ENCODE results near the gene PRMT7.
"Not testable (repeated sequence)": the region's sequence is repeated elsewhere in the genome, so short reads cannot be mapped to it uniquely, and the experiment has no call there.

The PRMT7 gene

DNA sequence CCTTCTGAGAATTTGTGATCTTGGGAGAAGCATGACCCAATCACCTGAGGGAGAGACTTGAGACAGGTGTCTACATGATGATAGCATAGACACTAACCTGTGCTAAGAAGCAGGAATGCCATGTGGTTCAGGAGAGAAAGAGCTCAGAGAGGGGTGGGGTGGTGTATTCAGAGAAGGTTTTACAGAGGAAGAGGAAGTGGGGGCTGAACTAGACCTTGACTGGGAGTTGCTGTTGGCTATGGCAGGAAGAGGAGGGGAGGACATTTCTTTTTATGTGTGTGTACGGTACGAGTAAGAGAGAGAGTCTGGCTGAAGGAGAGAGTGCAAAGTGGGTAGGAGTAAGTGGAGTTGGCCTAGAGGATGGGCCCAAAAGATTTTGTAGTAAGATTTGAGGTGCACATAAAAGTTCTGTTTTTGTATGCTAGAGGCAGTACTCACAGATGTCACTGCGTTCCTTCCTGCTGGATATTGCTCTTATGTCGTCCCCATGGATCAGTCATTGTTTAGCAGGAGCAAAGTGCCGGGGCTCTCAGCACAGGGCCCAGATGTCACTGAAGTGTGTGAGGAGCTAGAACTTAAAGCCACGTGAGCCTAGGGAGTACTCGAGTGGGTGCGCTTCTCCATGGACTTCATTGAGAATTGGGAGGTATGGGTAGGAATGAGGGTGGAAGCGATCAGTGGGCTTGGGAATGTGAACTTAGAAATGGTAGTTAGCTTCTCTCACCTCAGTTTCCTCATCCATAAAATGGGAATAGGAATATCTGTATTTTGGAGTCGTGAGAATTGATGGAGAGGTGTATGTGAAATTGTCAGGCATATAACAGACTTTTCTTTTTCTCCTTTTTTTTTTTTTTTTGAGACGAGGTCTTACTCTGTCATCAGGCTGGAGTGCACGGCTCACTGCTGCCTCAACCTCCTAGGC lies 24.4 kb upstream of the PRMT7 start:
- H3K4me2 ChIP-seq (ENCODE audit: low read depth, low read length, poor library complexity, severe bottlenecking) = peak overlapping the region; percentile 85
- H3F3A ChIP-seq (ENCODE audit: insufficient read depth) = peaks cover 40% of the 10 kb centered on the region
- peak overlapping the region; percentile 44 for H3K9ac ChIP-seq (ENCODE audit: low read length)
- no peaks in the 10 kb centered on the region for H4K20me1 ChIP-seq (ENCODE audit: low read depth, low read length)
- no peaks in the 10 kb centered on the region for H3K9me2 ChIP-seq (replicated peaks; ENCODE audit: insufficient read depth, low read length)
- H3K79me2 ChIP-seq (ENCODE audit: insufficient read depth, low read length) = peaks cover 51% of the 10 kb centered on the region
- no peaks in the 10 kb centered on the region for H3K9me3 ChIP-seq (ENCODE audit: insufficient read depth, low read length)
- H3K4me3 ChIP-seq (ENCODE audit: insufficient read depth, low read length, poor library complexity, severe bottlenecking) = no peak overlapping the region
- peak overlapping the region; percentile 98 for H3K27ac ChIP-seq (ENCODE audit: low read depth, low read length)
- no peaks in the 10 kb centered on the region for H3K27me3 ChIP-seq (ENCODE audit: low read length)
- TF ChIP-seq EZH2phosphoT487 (conservative IDR thresholded peaks at IDR 0.05; ENCODE audit: low read length) = no peak
- TF ChIP-seq, protein P1, sequence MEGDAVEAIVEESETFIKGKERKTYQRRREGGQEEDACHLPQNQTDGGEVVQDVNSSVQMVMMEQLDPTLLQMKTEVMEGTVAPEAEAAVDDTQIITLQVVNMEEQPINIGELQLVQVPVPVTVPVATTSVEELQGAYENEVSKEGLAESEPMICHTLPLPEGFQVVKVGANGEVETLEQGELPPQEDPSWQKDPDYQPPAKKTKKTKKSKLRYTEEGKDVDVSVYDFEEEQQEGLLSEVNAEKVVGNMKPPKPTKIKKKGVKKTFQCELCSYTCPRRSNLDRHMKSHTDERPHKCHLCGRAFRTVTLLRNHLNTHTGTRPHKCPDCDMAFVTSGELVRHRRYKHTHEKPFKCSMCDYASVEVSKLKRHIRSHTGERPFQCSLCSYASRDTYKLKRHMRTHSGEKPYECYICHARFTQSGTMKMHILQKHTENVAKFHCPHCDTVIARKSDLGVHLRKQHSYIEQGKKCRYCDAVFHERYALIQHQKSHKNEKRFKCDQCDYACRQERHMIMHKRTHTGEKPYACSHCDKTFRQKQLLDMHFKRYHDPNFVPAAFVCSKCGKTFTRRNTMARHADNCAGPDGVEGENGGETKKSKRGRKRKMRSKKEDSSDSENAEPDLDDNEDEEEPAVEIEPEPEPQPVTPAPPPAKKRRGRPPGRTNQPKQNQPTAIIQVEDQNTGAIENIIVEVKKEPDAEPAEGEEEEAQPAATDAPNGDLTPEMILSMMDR (IDR thresholded peaks at IDR 0.05; ENCODE audit: insufficient read depth, low read length, poor library complexity, severe bottlenecking) = no peak
- H2AFZ ChIP-seq (ENCODE audit: low read depth, low read length, severe bottlenecking) = no peak overlapping the region
- H3K36me3 ChIP-seq (ENCODE audit: low read length) = no peaks in the 10 kb centered on the region

DNA sequence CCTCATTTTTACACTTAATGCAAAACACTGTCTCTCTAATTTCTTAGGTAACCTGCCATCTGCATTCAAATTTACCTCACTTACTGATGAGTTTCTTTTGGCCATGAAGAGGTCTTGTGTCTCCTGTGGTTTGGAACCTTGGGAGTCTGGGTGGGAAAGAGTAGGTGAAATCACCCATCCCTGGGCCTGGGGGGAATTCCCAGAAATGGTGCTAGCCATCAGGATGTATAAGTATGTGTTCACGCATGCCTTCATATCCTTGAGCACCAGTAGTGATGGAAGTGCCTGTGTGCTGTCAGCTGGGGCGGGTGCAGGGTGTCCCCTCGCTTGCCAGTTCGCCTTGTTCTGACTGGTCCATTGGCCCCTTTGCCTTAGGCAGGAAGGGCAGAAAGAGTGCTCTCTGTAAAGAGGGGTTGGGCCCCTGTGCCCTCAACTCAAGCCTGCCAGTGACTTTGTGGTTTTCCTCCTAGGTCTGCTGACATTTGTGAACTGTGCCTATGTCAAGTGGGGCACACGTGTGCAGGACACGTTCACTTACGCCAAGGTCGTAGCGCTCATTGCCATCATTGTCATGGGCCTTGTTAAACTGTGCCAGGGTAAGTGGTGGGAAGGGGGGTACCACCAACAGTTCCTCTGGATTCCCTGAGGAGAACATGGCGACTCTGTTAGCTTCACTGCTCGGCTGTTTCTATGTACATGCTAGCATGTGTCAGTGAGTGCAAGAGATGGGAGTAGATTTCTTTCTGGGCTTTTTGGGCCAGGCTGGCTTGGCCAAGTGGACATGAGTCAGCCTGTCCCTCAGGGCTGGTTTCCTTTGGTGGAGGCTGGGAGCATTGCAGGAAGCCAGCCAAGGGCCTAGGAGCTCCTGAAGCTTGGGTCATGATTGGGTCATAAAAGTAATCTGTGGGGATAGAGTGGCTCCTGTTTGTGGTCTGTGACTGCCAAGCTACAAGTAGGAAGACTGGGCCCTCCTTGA lies 23.3 kb upstream of the PRMT7 start:
- Histone ChIP-seq H3K4me2 (ENCODE audit: low read depth, low read length, poor library complexity, severe bottlenecking) (peak overlapping the region; percentile 2), H3K9ac (ENCODE audit: low read length) (no peak overlapping the region), H4K20me1 (ENCODE audit: low read depth, low read length) (no peaks in the 10 kb centered on the region), H3K36me3 (ENCODE audit: low read length) (no peaks in the 10 kb centered on the region), H3K27me3 (ENCODE audit: low read length) (no peaks in the 10 kb centered on the region), H3K9me3 (ENCODE audit: insufficient read depth, low read length) (no peaks in the 10 kb centered on the region), H3F3A (ENCODE audit: insufficient read depth) (peaks cover 30% of the 10 kb centered on the region), H3K9me2 (replicated peaks; ENCODE audit: insufficient read depth, low read length) (no peaks in the 10 kb centered on the region), H2AFZ (ENCODE audit: low read depth, low read length, severe bottlenecking) (no peak overlapping the region), H3K4me3 (ENCODE audit: insufficient read depth, low read length, poor library complexity, severe bottlenecking) (no peak overlapping the region), H3K79me2 (ENCODE audit: insufficient read depth, low read length) (peaks cover 43% of the 10 kb centered on the region), H3K27ac (ENCODE audit: low read depth, low read length) (peak overlapping the region; percentile 48)
- TF ChIP-seq, protein P1 (IDR thresholded peaks at IDR 0.05; ENCODE audit: insufficient read depth, low read length, poor library complexity, severe bottlenecking) = no peak
- no peak for TF ChIP-seq EZH2phosphoT487 (conservative IDR thresholded peaks at IDR 0.05; ENCODE audit: low read length)

DNA sequence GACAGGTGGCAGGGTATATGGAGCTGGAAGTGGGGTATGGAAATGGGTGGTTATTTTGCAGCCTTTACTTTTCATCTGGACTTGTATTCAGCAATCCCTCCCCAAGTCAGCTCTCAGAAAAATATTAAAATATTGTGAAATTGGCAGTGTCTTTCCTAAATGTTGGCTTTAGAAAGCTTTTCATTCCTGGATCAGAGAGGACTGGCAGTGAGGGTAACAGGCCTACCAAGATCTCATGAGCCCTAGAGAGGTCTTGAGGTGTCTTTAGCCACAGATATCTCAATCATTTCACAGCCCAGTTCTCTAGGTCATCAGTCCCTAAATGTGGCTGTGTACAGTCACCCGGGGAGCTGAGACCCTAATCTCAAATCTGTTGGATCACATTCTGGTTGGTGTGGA lies 22.6 kb upstream of the PRMT7 start:
- no peak for TF ChIP-seq EZH2phosphoT487 (conservative IDR thresholded peaks at IDR 0.05; ENCODE audit: low read length)
- TF ChIP-seq, protein P1 (IDR thresholded peaks at IDR 0.05; ENCODE audit: insufficient read depth, low read length, poor library complexity, severe bottlenecking) = no peak
- H3K9me3 ChIP-seq (ENCODE audit: insufficient read depth, low read length) = no peaks in the 10 kb centered on the region
- H3K4me2 ChIP-seq (ENCODE audit: low read depth, low read length, poor library complexity, severe bottlenecking) = no peak overlapping the region
- no peaks in the 10 kb centered on the region for H3K9me2 ChIP-seq (replicated peaks; ENCODE audit: insufficient read depth, low read length)
- H3F3A ChIP-seq (ENCODE audit: insufficient read depth) = peaks cover 23% of the 10 kb centered on the region
- no peak overlapping the region for H3K4me3 ChIP-seq (ENCODE audit: insufficient read depth, low read length, poor library complexity, severe bottlenecking)
- H3K9ac ChIP-seq (ENCODE audit: low read length) = no peak overlapping the region
- H2AFZ ChIP-seq (ENCODE audit: low read depth, low read length, severe bottlenecking) = no peak overlapping the region
- H3K27ac ChIP-seq (ENCODE audit: low read depth, low read length) = 0 out of 2 replicates have a peak overlapping the region, but pooled peaks have one; percentile 48
- H3K79me2 ChIP-seq (ENCODE audit: insufficient read depth, low read length) = peaks cover 37% of the 10 kb centered on the region
- H3K27me3 ChIP-seq (ENCODE audit: low read length) = no peaks in the 10 kb centered on the region
- H3K36me3 ChIP-seq (ENCODE audit: low read length) = no peaks in the 10 kb centered on the region
- no peaks in the 10 kb centered on the region for H4K20me1 ChIP-seq (ENCODE audit: low read depth, low read length)

DNA sequence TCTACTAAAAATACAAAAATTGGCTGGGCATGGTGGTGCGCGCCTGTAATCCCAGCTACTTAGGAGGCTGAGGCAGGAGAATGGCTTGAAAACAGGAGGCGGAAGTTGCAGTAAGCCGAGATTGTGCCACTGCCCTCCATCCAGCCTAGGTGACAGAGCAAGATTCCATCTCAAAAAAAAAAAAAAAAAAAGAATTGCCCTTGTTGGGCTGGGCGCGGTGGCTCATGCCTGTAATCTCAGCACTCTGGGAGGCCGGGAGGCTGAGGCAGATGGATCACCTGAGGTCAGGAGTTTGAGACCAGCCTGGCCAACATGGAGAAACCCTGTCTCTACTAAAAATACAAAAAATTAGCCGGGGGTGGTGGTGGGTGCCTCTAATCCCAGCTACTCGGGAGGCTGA lies 22.0 kb upstream of the PRMT7 start:
- H3K4me3 ChIP-seq (ENCODE audit: insufficient read depth, low read length, poor library complexity, severe bottlenecking); H3K9me3 ChIP-seq (ENCODE audit: insufficient read depth, low read length); H3K36me3 ChIP-seq (ENCODE audit: low read length); H3K27me3 ChIP-seq (ENCODE audit: low read length); H3K27ac ChIP-seq (ENCODE audit: low read depth, low read length); H2AFZ ChIP-seq (ENCODE audit: low read depth, low read length, severe bottlenecking); H3K9me2 ChIP-seq (replicated peaks; ENCODE audit: insufficient read depth, low read length); H3K4me2 ChIP-seq (ENCODE audit: low read depth, low read length, poor library complexity, severe bottlenecking); H4K20me1 ChIP-seq (ENCODE audit: low read depth, low read length); H3K9ac ChIP-seq (ENCODE audit: low read length): not testable (repeated sequence)
- peaks cover 37% of the 10 kb centered on the region for H3K79me2 ChIP-seq (ENCODE audit: insufficient read depth, low read length)
- H3F3A ChIP-seq (ENCODE audit: insufficient read depth) = peaks cover 17% of the 10 kb centered on the region
